GM12878 (cell line): ENCODE data around the gene SDCCAG8. TPM values are rescaled to one million over a fixed set of nuclear protein-coding genes. Genes with fewer than 3 reads are reported as not detected.

Source experiments
- ATAC-seq: fragments of 200-7000 bp; cut with Tn5 transposase; 3 replicates; pipeline ENCODE4 v1.9.1; 2020; ENCODE audit warnings: mild to moderate bottlenecking, moderate library complexity
- BruUV-seq: library from RNA; stranded (reverse); fragments of 400-500 nt; replicated peaks from 2 replicates; lab custom pipeline; 2021; lab: Mats Ljungman, UMichigan
- CTCF ChIA-PET: fragments of 300-600 bp; sonication (Branson Sonifier 250); formaldehyde crosslinking; extraction: SDS; loops from one replicate; lab custom pipeline; 2021; ENCODE audit warnings: inconsistent platforms; lab: Yijun Ruan, JAX
- POLR2A ChIA-PET: fragments of 350-600 bp; formaldehyde crosslinking; extraction: SDS; loops from one replicate; lab custom pipeline; 2021; ENCODE audit warnings: inconsistent platforms; lab: Charles Lee
- RAD21 ChIA-PET: fragments of 300-600 bp; sonication (Branson Sonifier 250); formaldehyde crosslinking; loops from one replicate; lab custom pipeline; 2023; ENCODE audit warnings: antibody characterized with exemption; ENCODE audit not compliant: unreplicated experiment; lab: Charles Lee
- SMC1A ChIA-PET: fragments of 300-600 bp; sonication (Branson Sonifier 250); formaldehyde crosslinking; loops from one replicate; lab custom pipeline; 2023; ENCODE audit not compliant: unreplicated experiment, uncharacterized antibody; lab: Charles Lee
- DNase-seq: peaks from one replicate; pipeline ENCODE4 v3.0.0-alpha.2; 2011; ENCODE audit warnings: low read depth, low spot score
- FAIRE-seq: peaks from 3 replicates; lab custom pipeline; 2011; peaks lifted over from hg19 to GRCh38; lab: Jason Lieb, UNC
- H2AFZ ChIP-seq: 2 replicates; pipeline ENCODE4 v1.6.0; 2011; ENCODE audit warnings: low read depth, low read length, control low read depth; ENCODE audit not compliant: control insufficient read depth
- H3K27ac ChIP-seq: 2 replicates; pipeline ENCODE4 v1.5.1; 2011; ENCODE audit warnings: control low read depth; ENCODE audit not compliant: control insufficient read depth, insufficient read depth
- H3K27me3 ChIP-seq, 2 experiments: replicated peaks in 1 of 2; 2 replicates each; pipeline versions ENCODE4 v1.6.0 to v1.6.1; 2011; ENCODE audit warnings: low read length in 1 of 2; ENCODE audit not compliant: control insufficient read depth in 2 of 2, insufficient read depth in 2 of 2
- H3K36me3 ChIP-seq, 2 experiments: 2 replicates each; pipeline ENCODE4 v1.5.1; 2011; ENCODE audit warnings: low read length in 1 of 2; ENCODE audit not compliant: control insufficient read depth in 2 of 2, insufficient read depth in 2 of 2
- H3K4me1 ChIP-seq: 2 replicates; pipeline ENCODE4 v1.6.1; 2011; ENCODE audit warnings: mild to moderate bottlenecking, low read length, moderate library complexity, mixed read lengths; ENCODE audit not compliant: control insufficient read depth, insufficient read depth
- H3K4me2 ChIP-seq: 2 replicates; pipeline ENCODE4 v1.6.0; 2011; ENCODE audit warnings: control low read depth; ENCODE audit not compliant: control insufficient read depth, insufficient read depth
- H3K4me3 ChIP-seq: fragments of 200-600 bp; sonication (generic); 2 replicates; pipeline ENCODE4 v1.5.1; 2016
- H3K79me2 ChIP-seq: 2 replicates; pipeline ENCODE4 v1.6.0; 2011; ENCODE audit warnings: low read length; ENCODE audit not compliant: control insufficient read depth, insufficient read depth
- H3K9ac ChIP-seq: 2 replicates; pipeline ENCODE4 v1.8.0; 2011; ENCODE audit warnings: low read length, control low read depth, mixed read lengths; ENCODE audit not compliant: control insufficient read depth, insufficient read depth
- H3K9me3 ChIP-seq: replicated peaks from 3 replicates; pipeline ENCODE4 v1.5.1; 2011; ENCODE audit warnings: mild to moderate bottlenecking, low read length; ENCODE audit not compliant: control insufficient read depth, insufficient read depth
- H4K20me1 ChIP-seq: 2 replicates; pipeline ENCODE4 v1.6.0; 2011; ENCODE audit not compliant: control insufficient read depth, insufficient read depth
- DPF2 ChIP-seq: fragments of 450-650 bp; IDR thresholded peaks from 2 replicates; pipeline ENCODE4 v1.6.1; 2017; ENCODE audit warnings: mild to moderate bottlenecking
- EED ChIP-seq: sonication (generic); IDR thresholded peaks from 2 replicates; pipeline ENCODE4 v1.6.1; 2016; ENCODE audit warnings: antibody characterized with exemption, low read depth
- EP300 ChIP-seq, 2 experiments: fragments of 150-350 bp in 1 of 2; IDR thresholded peaks; 2 replicates each; pipeline ENCODE4 v1.6.1; 2011 to 2012; ENCODE audit warnings: low read depth in 2 of 2, low read length in 2 of 2, borderline replicate concordance in 1 of 2, improper control_type of control experiment in 1 of 2, inconsistent platforms in 1 of 2; ENCODE audit not compliant: control insufficient read depth in 1 of 2
- IRF4 ChIP-seq: IDR thresholded peaks from 2 replicates; pipeline ENCODE4 v1.6.1; 2011; ENCODE audit warnings: low read depth, low read length
- NFYB ChIP-seq: IDR thresholded peaks from 2 replicates; pipeline ENCODE4 v1.6.1; 2011; ENCODE audit warnings: low read depth, mild to moderate bottlenecking, low read length, improper control_type of control experiment, moderate library complexity; ENCODE audit not compliant: insufficient read depth
- NR2C2 ChIP-seq: IDR thresholded peaks from 2 replicates; pipeline ENCODE4 v1.6.1; 2011; ENCODE audit warnings: borderline replicate concordance, low read depth; ENCODE audit not compliant: control insufficient read depth, insufficient read length
- POLR2AphosphoS2 ChIP-seq: IDR thresholded peaks from 2 replicates; pipeline ENCODE4 v1.6.1; 2011; ENCODE audit warnings: low read depth, mild to moderate bottlenecking, low read length, improper control_type of control experiment, moderate library complexity
- WRNIP1 ChIP-seq: IDR thresholded peaks from 2 replicates; pipeline ENCODE4 v1.6.1; 2011; ENCODE audit warnings: low read depth, low read length, improper control_type of control experiment, borderline replicate concordance
- ZNF274 ChIP-seq: IDR thresholded peaks from one replicate; pipeline ENCODE4 v1.8.0; 2011; ENCODE audit not compliant: insufficient read length, insufficient read depth
- ZNF622 ChIP-seq: fragments of 450-650 bp; IDR thresholded peaks from 2 replicates; pipeline ENCODE4 v1.6.1; 2017; ENCODE audit warnings: mild to moderate bottlenecking, inconsistent platforms
- WGBS: methylation state at CpG from one replicate; pipeline ENCODE4 v1.1.6; 2016; ENCODE audit warnings: low lambda C conversion rate; ENCODE audit not compliant: insufficient replicate concordance, insufficient coverage; ENCODE audit errors: missing lambda C conversion rate; 5-methylcytosine and 5-hydroxymethylcytosine counted together
- in situ Hi-C: fragments of 300-500 bp; cut with MboI; formaldehyde crosslinking; loops from 9 replicates; pipeline ENCODE4 v1.14.3; 2018; ENCODE audit warnings: mixed read lengths
- intact Hi-C: fragments of 100-400 bp; cut with micrococcal nuclease; formaldehyde crosslinking; loops from one replicate; pipeline ENCODE4 v1.14.2; 2022; ENCODE audit not compliant: unreplicated experiment
- polyA plus RNA-seq, 11 experiments: library from polyadenylated mRNA; depleted of rRNA in 4 of 11; unstranded in 6 of 11; stranded (reverse) in 5 of 11; fragments of >200 nt; fragmentation: Nextera tagmentation in 4 of 11; fragmentation: Illumina TruSeq in 1 of 11; extraction: Ambion mirVana in 4 of 11; extraction: Trizol in 1 of 11; gene quantifications; 1 replicate in 1 of 11; 2 replicates in 10 of 11; pipeline versions ENCODE4 v1.2.1 to v1.2.3, GENCODE V29; 2011 to 2016; ENCODE audit warnings: inconsistent platforms in 2 of 11, missing spikeins in 2 of 11, low read depth in 1 of 11
- total RNA-seq, 4 experiments: library from RNA; depleted of rRNA in 3 of 4; stranded (reverse); fragments of >200 nt in 3 of 4; fragmentation: Illumina TruSeq in 1 of 4; extraction: Trizol in 1 of 4; gene quantifications; 2 replicates each; pipeline versions ENCODE4 v1.2.1 to v1.2.3, GENCODE V29; 2013 to 2021
- TF ChIP-seq, protein P1 (sequence below): fragments of 450-650 bp; IDR thresholded peaks from 2 replicates; pipeline ENCODE4 v1.6.1; 2014; ENCODE audit warnings: mild to moderate bottlenecking
- TF ChIP-seq, protein P2 (sequence below): fragments of 450-650 bp; IDR thresholded peaks from 2 replicates; pipeline ENCODE4 v1.6.1; 2017; ENCODE audit warnings: antibody characterized with exemption, mild to moderate bottlenecking, moderate library complexity

SDCCAG8 gene
- total and polyA plus RNA-seq, 10 of the 15 experiments (the other 5 are each of a cell fraction or from before 2014, with no cell fraction given), result 15.0 to 25.6 (median 20.6) TPM

DNA sequence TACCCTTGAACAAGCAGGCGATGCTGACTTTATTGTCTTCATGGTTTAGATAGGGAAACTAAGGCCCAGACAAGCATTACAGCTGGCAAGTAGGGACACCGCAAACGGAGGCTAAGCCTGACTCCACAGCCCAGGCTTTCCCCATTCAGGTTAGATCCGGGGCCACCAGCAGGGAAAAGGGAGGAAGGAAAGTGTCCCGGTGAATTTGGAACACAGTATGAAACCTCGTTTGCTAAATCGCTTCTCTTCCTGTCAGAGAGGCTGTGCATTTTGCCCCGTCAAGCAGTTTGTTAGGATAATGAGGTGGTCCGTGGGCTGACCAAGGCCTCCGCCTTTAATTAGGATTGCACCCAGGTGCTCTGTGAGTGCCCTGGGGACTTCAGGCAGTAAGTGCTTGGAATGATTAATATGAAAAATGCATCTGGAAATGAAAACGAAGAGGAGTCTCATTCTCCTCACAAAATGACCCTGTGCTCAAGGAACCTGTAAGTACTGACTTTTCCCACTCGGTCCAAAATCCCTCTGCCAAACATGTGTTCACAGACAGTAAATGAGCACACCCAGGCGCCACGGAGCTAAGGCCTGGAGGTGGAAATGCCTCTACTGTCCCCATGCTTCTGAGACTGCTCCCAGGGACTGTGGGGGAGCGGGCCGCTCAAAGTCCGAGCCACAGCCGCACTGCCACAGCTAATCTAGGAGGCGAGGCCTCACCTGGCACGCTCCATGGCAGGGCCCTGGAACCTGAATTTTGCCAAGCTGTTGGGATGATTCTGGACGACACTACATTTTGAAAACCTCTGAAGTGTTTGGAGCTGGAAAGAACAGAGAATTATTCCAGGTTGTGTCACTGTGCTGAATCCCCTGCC lies 234.1 kb downstream of the SDCCAG8 start:
- H3K4me2 ChIP-seq, result no peak overlapping the region
- H3K4me3 ChIP-seq, result no peak overlapping the region
- ATAC-seq (no peak), FAIRE-seq (no peak), DNase-seq (no peak)
- ChIA-PET POLR2A (no interaction called here), SMC1A (no interaction called here), RAD21 (no interaction called here), CTCF (no interaction called here)
- TF ChIP-seq IRF4 (no peak), ZNF274 (no peak), NR2C2 (no peak), DPF2 (no peak), WRNIP1 (no peak), EP300 (IDR thresholded peaks at IDR 0.05; ENCODE audit: borderline replicate concordance in 1 of 2, control insufficient read depth in 1 of 2, low read depth in 2 of 2, low read length in 2 of 2) (no peak), EED (no peak), NFYB (no peak), POLR2AphosphoS2 (no peak), ZNF622 (no peak)
- TF ChIP-seq, protein P1, sequence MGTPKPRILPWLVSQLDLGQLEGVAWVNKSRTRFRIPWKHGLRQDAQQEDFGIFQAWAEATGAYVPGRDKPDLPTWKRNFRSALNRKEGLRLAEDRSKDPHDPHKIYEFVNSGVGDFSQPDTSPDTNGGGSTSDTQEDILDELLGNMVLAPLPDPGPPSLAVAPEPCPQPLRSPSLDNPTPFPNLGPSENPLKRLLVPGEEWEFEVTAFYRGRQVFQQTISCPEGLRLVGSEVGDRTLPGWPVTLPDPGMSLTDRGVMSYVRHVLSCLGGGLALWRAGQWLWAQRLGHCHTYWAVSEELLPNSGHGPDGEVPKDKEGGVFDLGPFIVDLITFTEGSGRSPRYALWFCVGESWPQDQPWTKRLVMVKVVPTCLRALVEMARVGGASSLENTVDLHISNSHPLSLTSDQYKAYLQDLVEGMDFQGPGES, result no peak
- TF ChIP-seq, protein P2, sequence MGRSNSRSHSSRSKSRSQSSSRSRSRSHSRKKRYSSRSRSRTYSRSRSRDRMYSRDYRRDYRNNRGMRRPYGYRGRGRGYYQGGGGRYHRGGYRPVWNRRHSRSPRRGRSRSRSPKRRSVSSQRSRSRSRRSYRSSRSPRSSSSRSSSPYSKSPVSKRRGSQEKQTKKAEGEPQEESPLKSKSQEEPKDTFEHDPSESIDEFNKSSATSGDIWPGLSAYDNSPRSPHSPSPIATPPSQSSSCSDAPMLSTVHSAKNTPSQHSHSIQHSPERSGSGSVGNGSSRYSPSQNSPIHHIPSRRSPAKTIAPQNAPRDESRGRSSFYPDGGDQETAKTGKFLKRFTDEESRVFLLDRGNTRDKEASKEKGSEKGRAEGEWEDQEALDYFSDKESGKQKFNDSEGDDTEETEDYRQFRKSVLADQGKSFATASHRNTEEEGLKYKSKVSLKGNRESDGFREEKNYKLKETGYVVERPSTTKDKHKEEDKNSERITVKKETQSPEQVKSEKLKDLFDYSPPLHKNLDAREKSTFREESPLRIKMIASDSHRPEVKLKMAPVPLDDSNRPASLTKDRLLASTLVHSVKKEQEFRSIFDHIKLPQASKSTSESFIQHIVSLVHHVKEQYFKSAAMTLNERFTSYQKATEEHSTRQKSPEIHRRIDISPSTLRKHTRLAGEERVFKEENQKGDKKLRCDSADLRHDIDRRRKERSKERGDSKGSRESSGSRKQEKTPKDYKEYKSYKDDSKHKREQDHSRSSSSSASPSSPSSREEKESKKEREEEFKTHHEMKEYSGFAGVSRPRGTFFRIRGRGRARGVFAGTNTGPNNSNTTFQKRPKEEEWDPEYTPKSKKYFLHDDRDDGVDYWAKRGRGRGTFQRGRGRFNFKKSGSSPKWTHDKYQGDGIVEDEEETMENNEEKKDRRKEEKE, result no peak
- no peak overlapping the region for H2AFZ ChIP-seq
- H3K79me2 ChIP-seq, result no peaks in the 10 kb centered on the region
- no peaks in the 10 kb centered on the region; a peak in 1 of 4 replicates for H3K36me3 ChIP-seq
- in situ Hi-C loops, result no loop called here
- H3K4me1 ChIP-seq, result no peaks in the 10 kb centered on the region
- WGBS, result 94% methylated on average over 21 of the region's 21 CpGs
- intact Hi-C loops, result no loop called here
- no peak overlapping the region for H3K27ac ChIP-seq
- H4K20me1 ChIP-seq, result no peaks in the 10 kb centered on the region
- BruUV-seq, result no TSS peak
- H3K27me3 ChIP-seq, result no peaks in the 10 kb centered on the region
- no peaks in the 10 kb centered on the region for H3K9me3 ChIP-seq
- no peak overlapping the region for H3K9ac ChIP-seq
